Measurements from ENCODE around the gene MBD4. TPM values are rescaled to one million over a fixed set of nuclear protein-coding genes. Genes with fewer than 3 reads are reported as not detected.

Gene MBD4
- total RNA-seq, 2 donors from 2014 or later = 38.4 to 44.4 TPM

DNA sequence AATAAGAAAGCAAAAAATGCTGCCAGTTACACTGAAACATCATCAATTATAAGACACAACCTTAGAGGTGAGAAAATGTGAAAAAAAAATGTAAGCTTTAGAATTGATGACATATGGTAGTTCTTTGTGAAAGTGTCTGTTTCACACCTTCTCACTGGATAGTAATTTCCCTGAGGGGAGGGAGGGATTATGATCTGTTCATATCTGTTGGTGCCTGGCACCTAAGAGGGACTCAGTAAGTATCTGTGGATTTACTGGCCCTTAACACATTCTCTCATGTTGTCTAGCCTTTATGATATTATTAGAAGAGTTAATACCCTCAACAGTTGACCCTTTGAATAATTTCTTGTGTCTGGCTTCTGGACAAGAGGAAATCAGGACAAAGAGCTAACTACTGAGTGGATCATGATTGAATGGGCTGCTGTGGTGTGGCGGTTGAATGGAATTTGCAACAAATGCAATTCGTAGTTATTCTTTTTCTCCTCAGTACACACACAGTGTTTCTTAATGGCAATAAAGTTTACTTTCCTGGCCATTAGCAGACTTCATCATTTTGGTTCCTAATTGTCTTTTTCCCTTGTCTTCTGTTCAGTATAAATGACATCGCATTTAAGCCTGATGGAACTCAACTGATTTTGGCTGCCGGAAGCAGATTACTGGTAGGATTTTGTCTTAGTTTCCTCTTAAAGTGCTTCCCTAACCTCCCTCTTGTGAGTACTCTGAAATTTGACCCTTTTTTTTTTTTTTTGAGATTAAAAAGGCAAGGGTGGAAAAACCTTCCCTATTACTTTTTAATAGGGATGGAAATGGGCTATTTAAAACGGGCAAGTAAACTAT, 9.7 kb upstream of the MBD4 start:
- H3K36me3 Mint-ChIP-seq (ENCODE audit: low read depth) = peaks cover 22% of the 10 kb centered on the region
- no peak overlapping the region for H3K27ac Mint-ChIP-seq
- ATAC-seq (replicated peaks) = no peak
- H3K4me3 Mint-ChIP-seq = no peak overlapping the region
- H3K4me1 Mint-ChIP-seq = peaks cover 10% of the 10 kb centered on the region
- H3K27me3 Mint-ChIP-seq = no peaks in the 10 kb centered on the region
- no peaks in the 10 kb centered on the region for H3K9me3 Mint-ChIP-seq

DNA sequence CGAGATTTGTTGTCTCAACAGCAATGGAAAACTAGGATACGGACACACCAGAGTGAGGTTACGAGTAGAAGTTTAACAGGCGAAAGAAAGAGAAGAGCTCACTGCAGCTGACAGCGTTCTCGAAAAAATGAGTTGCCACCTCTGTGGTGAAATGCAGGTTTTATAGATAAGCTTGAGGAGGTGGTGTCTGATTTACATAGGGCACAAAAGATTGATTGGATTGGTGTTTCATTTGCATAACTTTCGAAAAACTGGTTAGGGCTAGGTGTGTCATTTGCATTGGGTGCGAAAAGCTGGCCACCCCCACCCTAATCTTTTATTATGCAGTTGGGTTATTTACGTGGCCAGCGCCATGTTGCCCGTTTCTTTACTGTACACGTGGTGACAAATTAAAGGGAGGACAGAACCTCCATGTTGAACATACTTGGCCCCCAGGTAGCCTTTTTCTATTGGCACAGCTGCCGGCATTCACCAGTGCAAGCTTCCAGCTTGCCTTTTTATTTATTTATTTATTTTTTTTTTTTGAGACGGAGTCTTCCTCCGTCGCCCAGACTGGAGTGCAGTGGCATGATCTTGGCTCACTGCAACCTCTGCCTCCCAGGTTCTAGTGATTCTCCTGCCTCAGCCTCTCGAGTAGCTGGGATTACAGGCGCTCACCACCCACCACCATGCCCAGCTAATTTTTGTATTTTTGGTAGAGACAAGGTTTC, 8.6 kb upstream of the MBD4 start:
- ATAC-seq (replicated peaks) = no peak
- Mint-ChIP-seq H3K9me3 (no peaks in the 10 kb centered on the region), H3K36me3 (ENCODE audit: low read depth) (peaks cover 19% of the 10 kb centered on the region), H3K27me3 (no peaks in the 10 kb centered on the region), H3K4me3 (no peak overlapping the region), H3K4me1 (peaks cover 18% of the 10 kb centered on the region), H3K27ac (no peak overlapping the region)

DNA sequence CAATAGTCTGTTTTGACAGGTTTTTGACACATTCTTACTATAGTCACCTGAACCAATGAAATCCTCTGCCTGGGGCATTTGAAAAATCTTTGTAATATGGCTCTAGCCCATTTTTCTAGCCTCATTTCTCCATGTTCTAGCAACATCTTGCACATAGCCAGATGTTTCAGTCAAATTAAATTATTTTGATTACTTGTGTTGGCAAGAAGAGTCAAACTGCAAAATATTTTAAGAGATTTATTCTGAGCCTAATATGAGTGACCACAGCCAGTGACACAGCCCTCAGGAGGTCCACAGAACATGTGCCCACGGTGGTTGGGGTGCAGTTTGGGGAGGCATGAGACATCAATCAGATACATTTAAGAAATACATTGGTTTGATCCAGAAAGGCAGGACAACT, 7.2 kb upstream of the MBD4 start:
- Mint-ChIP-seq H3K9me3 (no peaks in the 10 kb centered on the region), H3K4me1 (peaks cover 23% of the 10 kb centered on the region), H3K4me3 (no peak overlapping the region)

DNA sequence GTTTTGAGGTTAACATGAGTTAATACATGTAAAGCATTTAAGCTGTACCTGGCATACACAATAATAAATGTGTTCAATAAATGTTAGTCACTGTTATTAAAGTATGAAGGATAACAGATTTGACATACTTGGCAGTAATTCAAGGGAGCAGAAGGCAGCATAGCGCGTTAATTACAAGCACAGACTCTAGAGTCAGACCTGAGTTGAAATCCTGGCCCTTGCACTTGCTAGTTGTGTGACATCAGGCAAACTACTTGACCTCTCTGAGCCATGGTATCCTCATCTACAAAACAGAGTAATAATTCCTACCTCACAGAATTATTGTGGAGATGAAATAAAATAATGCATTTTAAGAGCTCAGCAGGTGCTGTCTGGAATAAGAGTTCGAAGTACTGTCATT, 5.7 kb upstream of the MBD4 start:
- H3K27ac Mint-ChIP-seq = no peak overlapping the region
- peaks cover 29% of the 10 kb centered on the region for H3K4me1 Mint-ChIP-seq
- H3K9me3 Mint-ChIP-seq = no peaks in the 10 kb centered on the region
- H3K36me3 Mint-ChIP-seq (ENCODE audit: low read depth) = no peaks in the 10 kb centered on the region
- no peak for ATAC-seq (replicated peaks)
- no peaks in the 10 kb centered on the region for H3K27me3 Mint-ChIP-seq
- no peak overlapping the region for H3K4me3 Mint-ChIP-seq

More for the DNA sequence above, 7.2 kb upstream of the MBD4 start:
- no peak overlapping the region for H3K27ac Mint-ChIP-seq
- no peak for ATAC-seq (replicated peaks)
- H3K36me3 Mint-ChIP-seq (ENCODE audit: low read depth) = peaks cover 4% of the 10 kb centered on the region
- H3K27me3 Mint-ChIP-seq = no peaks in the 10 kb centered on the region

DNA sequence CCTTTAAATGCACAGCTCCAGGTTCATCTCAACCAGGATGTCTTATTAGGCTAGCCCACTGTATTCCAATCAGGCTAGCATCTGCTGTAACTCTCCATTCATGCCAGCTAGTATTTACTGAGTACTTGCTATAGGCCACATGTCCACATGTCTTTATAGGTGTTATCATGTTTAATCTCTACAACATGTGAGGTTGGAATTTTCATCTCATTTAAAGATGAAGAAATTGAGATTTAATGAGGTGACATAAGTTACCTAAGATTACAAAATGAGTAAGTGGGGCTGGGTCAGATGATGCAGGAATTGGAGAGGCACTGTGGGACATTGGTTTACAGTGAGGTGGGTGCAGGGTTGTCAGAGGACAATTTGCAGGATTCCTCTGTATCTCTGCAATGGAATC, 3.2 kb upstream of the MBD4 start:
- Mint-ChIP-seq H3K27ac (peak overlapping the region; percentile 95), H3K27me3 (no peaks in the 10 kb centered on the region), H3K9me3 (no peaks in the 10 kb centered on the region), H3K36me3 (ENCODE audit: low read depth) (peaks cover 19% of the 10 kb centered on the region), H3K4me3 (peak overlapping the region; percentile 89), H3K4me1 (peaks cover 30% of the 10 kb centered on the region)
- ATAC-seq (replicated peaks) = no peak

DNA sequence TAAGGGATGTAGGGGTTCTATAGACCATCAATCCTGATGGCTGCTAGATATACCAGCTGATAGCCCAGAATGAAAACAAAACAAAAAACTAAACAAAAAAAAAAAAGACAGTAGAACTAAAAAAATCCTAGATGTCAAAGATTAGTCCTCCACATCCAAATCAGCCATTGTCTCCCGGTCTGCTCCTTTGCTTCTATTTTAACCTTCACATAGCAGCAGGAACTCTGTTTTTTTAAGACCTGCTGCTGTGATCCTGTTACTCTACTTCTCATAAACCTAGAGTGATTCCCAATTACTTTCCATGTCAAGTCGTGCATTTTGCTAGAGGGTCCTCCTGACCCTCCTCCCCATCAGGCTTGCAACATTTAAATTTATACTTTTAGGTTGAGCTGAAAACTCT, 2.7 kb upstream of the MBD4 start:
- Mint-ChIP-seq H3K27me3 (no peaks in the 10 kb centered on the region), H3K36me3 (ENCODE audit: low read depth) (peaks cover 23% of the 10 kb centered on the region), H3K9me3 (no peaks in the 10 kb centered on the region), H3K27ac (peak overlapping the region; percentile 95), H3K4me3 (peak overlapping the region; percentile 89), H3K4me1 (peaks cover 34% of the 10 kb centered on the region)
- no peak for ATAC-seq (replicated peaks)

DNA sequence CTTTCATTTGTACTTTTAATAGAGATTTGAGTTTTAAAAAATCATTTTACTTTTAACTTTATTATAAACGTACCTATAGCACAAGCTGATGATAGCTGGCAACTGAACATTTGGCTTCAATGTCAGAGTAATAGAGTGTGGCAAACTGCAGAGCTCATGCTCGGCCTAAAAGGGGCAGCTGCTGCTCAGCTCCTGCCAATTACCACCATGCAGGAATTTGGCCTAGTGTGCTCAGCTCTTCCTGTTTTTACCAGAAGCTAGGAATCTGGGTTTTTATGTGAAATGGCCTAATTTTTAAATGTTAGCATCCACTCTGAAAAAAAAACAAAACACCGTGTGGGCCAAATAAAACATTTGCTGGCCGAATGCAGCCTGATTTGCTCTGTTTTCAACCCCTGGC, 2.0 kb upstream of the MBD4 start:
- Mint-ChIP-seq H3K4me1 (peaks cover 37% of the 10 kb centered on the region), H3K27me3 (no peaks in the 10 kb centered on the region), H3K36me3 (ENCODE audit: low read depth) (peaks cover 30% of the 10 kb centered on the region), H3K9me3 (no peaks in the 10 kb centered on the region), H3K4me3 (peak overlapping the region; percentile 89), H3K27ac (peak overlapping the region; percentile 95)
- ATAC-seq (replicated peaks) = no peak

DNA sequence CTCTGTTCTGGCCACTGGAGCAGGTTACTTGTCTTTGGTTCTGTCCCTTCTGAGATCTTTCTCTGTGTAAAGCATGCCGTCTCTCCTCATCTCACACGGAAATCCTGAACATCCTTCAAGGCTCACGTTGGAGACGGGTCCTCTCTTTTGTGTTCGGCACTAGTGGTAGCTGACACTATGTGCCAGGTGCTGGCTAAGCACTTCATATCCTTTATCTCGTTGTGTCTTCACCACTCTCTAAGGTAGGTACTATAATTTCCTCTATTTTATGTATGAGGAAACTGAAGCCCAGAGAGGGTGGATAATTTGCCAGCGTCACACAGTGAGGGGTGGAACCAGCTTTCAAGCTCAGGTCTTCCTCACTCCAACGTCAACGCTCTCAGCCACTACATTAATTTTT, 1.5 kb upstream of the MBD4 start:
- H3K4me3 Mint-ChIP-seq = peak overlapping the region; percentile 89
- H3K9me3 Mint-ChIP-seq = no peaks in the 10 kb centered on the region
- ATAC-seq (replicated peaks) = no peak
- peak overlapping the region; percentile 95 for H3K27ac Mint-ChIP-seq
- H3K36me3 Mint-ChIP-seq (ENCODE audit: low read depth) = peaks cover 36% of the 10 kb centered on the region
- peaks cover 43% of the 10 kb centered on the region for H3K4me1 Mint-ChIP-seq
- no peaks in the 10 kb centered on the region for H3K27me3 Mint-ChIP-seq

DNA sequence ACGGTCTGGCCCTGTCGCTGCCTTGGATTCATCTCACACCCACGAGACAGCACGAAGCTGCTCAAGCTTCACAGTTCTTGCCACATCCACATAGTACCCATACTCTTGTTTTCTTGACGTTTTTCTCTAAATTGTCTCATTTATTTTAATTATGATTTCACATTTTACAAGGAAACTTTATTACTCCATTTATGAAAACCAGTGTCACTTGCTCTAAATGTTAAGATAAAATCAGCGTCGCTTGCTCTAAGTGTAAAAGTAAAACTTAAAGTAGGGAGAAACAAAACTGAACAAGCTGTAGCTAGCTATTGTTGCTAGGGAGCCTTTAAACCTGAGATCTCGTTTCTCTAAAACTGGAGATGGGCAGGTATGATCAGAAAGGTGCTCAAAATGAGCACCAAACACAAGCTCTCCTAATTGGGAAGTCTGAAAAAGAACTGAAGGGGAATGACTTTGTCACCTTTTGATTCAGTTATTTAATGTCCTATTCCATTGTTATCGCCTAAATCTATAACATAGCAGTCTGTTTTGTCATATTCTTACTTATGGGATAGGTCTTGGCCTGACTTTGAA, 956 bp upstream of the MBD4 start:
- ATAC-seq (replicated peaks) = no peak
- peak overlapping the region; percentile 95 for H3K27ac Mint-ChIP-seq
- H3K4me1 Mint-ChIP-seq = peaks cover 48% of the 10 kb centered on the region
- H3K36me3 Mint-ChIP-seq (ENCODE audit: low read depth) = peaks cover 41% of the 10 kb centered on the region
- H3K9me3 Mint-ChIP-seq = no peaks in the 10 kb centered on the region
- no peaks in the 10 kb centered on the region for H3K27me3 Mint-ChIP-seq
- peak overlapping the region; percentile 89 for H3K4me3 Mint-ChIP-seq

DNA sequence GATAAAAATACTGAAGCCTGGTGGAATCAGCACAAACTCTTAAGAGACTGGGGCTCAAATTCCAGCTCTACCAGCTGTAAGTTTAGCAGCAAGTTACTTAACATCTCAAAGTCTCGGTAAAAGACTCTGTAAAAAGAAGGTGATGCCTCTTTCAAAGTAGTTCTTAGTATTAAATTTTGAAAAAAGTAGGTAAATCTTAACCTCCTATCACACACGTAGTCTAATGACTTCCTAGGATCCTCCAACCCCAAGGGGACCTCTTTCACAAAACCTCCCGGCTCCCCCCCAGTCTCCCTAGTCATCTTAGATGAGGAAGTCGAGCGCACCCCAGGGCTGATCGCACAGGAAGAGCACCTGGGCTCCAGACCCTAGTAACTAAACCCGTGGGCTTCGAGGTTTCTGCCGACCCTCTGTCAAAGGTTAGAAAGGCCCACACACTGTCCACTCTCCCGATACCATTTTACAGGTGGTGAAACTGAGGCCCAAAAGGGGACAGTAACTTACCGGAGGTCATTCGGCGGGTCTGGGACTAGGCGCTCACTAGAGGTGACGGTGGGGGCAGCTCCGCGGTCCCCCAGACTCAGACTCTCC, 427 bp downstream of the MBD4 start:
- Mint-ChIP-seq H3K9me3 (no peaks in the 10 kb centered on the region), H3K4me3 (peak overlapping the region; percentile 89), H3K27me3 (no peaks in the 10 kb centered on the region), H3K36me3 (ENCODE audit: low read depth) (peaks cover 55% of the 10 kb centered on the region), H3K4me1 (peaks cover 56% of the 10 kb centered on the region), H3K27ac (peak overlapping the region; percentile 95)
- ATAC-seq (replicated peaks) = peak; percentile 12

DNA sequence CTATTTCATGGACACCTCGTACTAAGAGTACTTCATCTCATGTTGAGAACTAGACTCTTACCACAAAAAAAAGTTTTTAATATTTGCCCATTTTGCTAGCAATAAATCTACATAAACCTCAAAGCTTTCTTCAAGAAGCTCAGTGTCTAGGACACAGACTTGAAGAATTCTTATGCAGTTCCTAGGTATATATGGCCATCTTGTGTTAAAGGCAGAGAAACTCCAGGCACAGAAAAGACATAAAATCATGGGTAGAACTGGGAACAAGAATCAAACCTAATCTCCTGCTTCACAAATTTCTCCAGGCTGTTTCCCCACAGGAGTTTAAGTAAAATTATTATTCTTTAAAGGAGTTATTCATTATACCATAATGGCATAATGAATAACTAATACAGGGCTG, 4.4 kb downstream of the MBD4 start:
- peak overlapping the region; percentile 83 for H3K27ac Mint-ChIP-seq

DNA sequence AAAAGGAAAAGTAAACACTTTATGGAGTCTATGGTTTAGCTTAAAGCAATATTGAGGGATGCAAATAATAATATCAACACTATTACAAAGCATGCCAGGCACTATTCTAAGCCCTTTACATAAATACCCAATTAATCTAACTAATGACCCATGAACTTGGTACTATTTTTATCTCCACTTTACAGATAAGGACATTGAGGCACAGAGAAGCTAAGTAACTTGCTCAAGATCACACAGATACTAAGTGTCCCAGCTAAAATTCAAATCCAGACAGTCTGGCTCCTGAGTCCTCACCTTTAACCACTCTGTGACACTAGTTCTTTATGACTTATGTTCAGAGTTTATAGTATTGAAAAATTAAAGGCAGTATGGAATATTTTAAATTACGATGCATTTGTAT, 5.6 kb downstream of the MBD4 start:
- Mint-ChIP-seq H3K27me3 (no peaks in the 10 kb centered on the region), H3K27ac (peak overlapping the region; percentile 36), H3K4me3 (peak overlapping the region; percentile 55), H3K9me3 (no peaks in the 10 kb centered on the region), H3K36me3 (ENCODE audit: low read depth) (peaks cover 86% of the 10 kb centered on the region), H3K4me1 (peaks cover 33% of the 10 kb centered on the region)
- ATAC-seq (replicated peaks) = no peak

More for the DNA sequence above, 4.4 kb downstream of the MBD4 start:
- peaks cover 94% of the 10 kb centered on the region for H3K36me3 Mint-ChIP-seq (ENCODE audit: low read depth)
- no peaks in the 10 kb centered on the region for H3K9me3 Mint-ChIP-seq
- peaks cover 31% of the 10 kb centered on the region for H3K4me1 Mint-ChIP-seq
- peak overlapping the region; percentile 55 for H3K4me3 Mint-ChIP-seq
- ATAC-seq (replicated peaks) = no peak
- no peaks in the 10 kb centered on the region for H3K27me3 Mint-ChIP-seq

DNA sequence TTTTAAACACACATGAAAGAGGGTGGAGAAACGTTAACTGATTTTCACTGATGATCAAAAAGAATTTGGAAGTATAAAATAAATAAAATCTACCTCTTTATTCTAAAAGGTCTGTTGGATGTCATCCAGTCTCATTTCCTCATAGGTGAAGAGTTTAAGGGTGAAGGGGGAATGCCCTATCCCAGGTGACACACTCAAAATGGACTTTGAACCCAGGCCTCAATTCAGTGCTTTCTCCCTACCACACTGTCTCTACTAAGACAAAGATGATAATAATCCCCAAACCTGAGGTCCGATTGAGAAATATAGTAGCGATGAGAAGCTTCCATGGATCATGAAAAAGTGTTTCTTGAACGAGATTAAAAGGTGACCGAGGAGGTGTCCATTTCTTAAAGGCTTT, 6.2 kb downstream of the MBD4 start:
- no peak overlapping the region for H3K27ac Mint-ChIP-seq
- H3K36me3 Mint-ChIP-seq (ENCODE audit: low read depth) = peaks cover 91% of the 10 kb centered on the region
- no peak for ATAC-seq (replicated peaks)
- H3K4me3 Mint-ChIP-seq = no peak overlapping the region
- no peaks in the 10 kb centered on the region for H3K27me3 Mint-ChIP-seq
- peaks cover 39% of the 10 kb centered on the region for H3K4me1 Mint-ChIP-seq
- H3K9me3 Mint-ChIP-seq = no peaks in the 10 kb centered on the region

DNA sequence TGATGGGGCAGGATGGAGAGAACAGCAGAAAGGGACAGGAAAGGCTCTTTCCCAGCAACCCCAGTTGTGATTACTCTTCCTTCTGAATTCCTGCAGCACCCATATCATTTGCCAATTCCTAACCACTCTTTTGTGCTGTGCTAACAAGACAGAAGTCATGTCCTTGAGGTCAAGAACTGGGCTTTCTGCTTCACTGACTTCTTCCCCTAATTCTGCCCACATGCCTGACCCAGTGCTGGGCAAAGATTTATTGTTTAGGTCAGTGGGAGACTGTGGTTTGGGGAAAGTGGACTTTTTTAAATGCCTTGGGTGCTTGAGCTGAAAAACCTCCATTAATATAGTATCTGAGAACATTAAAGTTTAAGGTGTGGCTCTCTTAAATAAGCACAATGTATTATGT, 7.1 kb downstream of the MBD4 start:
- peaks cover 82% of the 10 kb centered on the region for H3K36me3 Mint-ChIP-seq (ENCODE audit: low read depth)
- no peaks in the 10 kb centered on the region for H3K27me3 Mint-ChIP-seq
- no peak for ATAC-seq (replicated peaks)
- H3K27ac Mint-ChIP-seq = no peak overlapping the region
- peaks cover 40% of the 10 kb centered on the region for H3K4me1 Mint-ChIP-seq
- no peak overlapping the region for H3K4me3 Mint-ChIP-seq
- H3K9me3 Mint-ChIP-seq = no peaks in the 10 kb centered on the region
